GM12878 (cell line): ENCODE results near the gene ST7. TPM values are rescaled to one million over a fixed set of nuclear protein-coding genes. Genes with fewer than 3 reads are reported as not detected.
A peak's percentile ranks its signal among the peaks of the same experiment; 100 is the strongest.

Experiments
- ATF3 ChIP-seq: IDR thresholded peaks from 2 replicates; pipeline ENCODE4 v1.6.1; 2011; ENCODE audit warnings: low read depth, mild to moderate bottlenecking, low read length, moderate library complexity, borderline replicate concordance; ENCODE audit errors: extremely low read depth
- BACH1 ChIP-seq: fragments of 450-650 bp; IDR thresholded peaks from 2 replicates; pipeline ENCODE4 v1.6.1; 2017; ENCODE audit warnings: mild to moderate bottlenecking, borderline replicate concordance
- BHLHE40 ChIP-seq, 2 experiments: fragments of 450-650 bp in 1 of 2; IDR thresholded peaks; 2 replicates each; pipeline ENCODE4 v1.6.1; 2011 to 2017; ENCODE audit warnings: low read depth in 2 of 2, borderline replicate concordance in 1 of 2, improper control_type of control experiment in 1 of 2, low read length in 1 of 2, mild to moderate bottlenecking in 1 of 2
- BRCA1 ChIP-seq: IDR thresholded peaks from 2 replicates; pipeline ENCODE4 v1.6.1; 2011; ENCODE audit warnings: low read depth, low read length, improper control_type of control experiment
- CBFB ChIP-seq: IDR thresholded peaks from 2 replicates; pipeline ENCODE4 v1.6.1; 2016; ENCODE audit warnings: antibody characterized with exemption, low read depth
- CHD2 ChIP-seq: IDR thresholded peaks from 2 replicates; pipeline ENCODE4 v1.6.1; 2011; ENCODE audit warnings: low read depth, low read length, improper control_type of control experiment, borderline replicate concordance
- CUX1 ChIP-seq: IDR thresholded peaks from 2 replicates; pipeline ENCODE4 v1.6.1; 2012; ENCODE audit warnings: improper control_type of control experiment, low read depth, low read length; ENCODE audit not compliant: insufficient replicate concordance
- HDAC2 ChIP-seq: fragments of 200-600 bp; sonication (generic); IDR thresholded peaks from 2 replicates; pipeline ENCODE4 v1.6.1; 2017
- KDM1A ChIP-seq: fragments of 200-600 bp; sonication (generic); IDR thresholded peaks from 2 replicates; pipeline ENCODE4 v1.6.1; 2016; ENCODE audit warnings: borderline replicate concordance
- MAX ChIP-seq: IDR thresholded peaks from 2 replicates; pipeline ENCODE4 v1.6.1; 2012; ENCODE audit warnings: low read depth, low read length, improper control_type of control experiment
- NFXL1 ChIP-seq: fragments of 450-650 bp; IDR thresholded peaks from 2 replicates; pipeline ENCODE4 v1.6.1; 2017; ENCODE audit warnings: antibody characterized with exemption, mild to moderate bottlenecking, borderline replicate concordance
- NRF1 ChIP-seq: conservative IDR thresholded peaks from 2 replicates; pipeline ENCODE4 v1.6.1; 2011; ENCODE audit warnings: mild to moderate bottlenecking, low read depth, low read length, improper control_type of control experiment
- POU2F2 ChIP-seq: IDR thresholded peaks from 3 replicates; pipeline ENCODE4 v1.6.1; 2011; ENCODE audit warnings: low read depth, mild to moderate bottlenecking, low read length, borderline replicate concordance
- SMARCA5 ChIP-seq: fragments of 450-650 bp; IDR thresholded peaks from 2 replicates; pipeline ENCODE4 v1.6.1; 2017; ENCODE audit warnings: mild to moderate bottlenecking
- SP1 ChIP-seq: IDR thresholded peaks from one replicate; pipeline ENCODE4 v1.6.1; 2011; ENCODE audit warnings: low read depth, low read length
- SPI1 ChIP-seq: IDR thresholded peaks from 2 replicates; pipeline ENCODE4 v1.6.1; 2011; ENCODE audit warnings: low read depth, mild to moderate bottlenecking, low read length, moderate library complexity, borderline replicate concordance; ENCODE audit not compliant: insufficient read depth
- SREBF1 ChIP-seq: IDR thresholded peaks from 2 replicates; pipeline ENCODE4 v1.6.1; 2012; ENCODE audit warnings: mild to moderate bottlenecking, low read length
- STAT3 ChIP-seq: IDR thresholded peaks from 2 replicates; pipeline ENCODE4 v1.6.1; 2011; ENCODE audit warnings: low read depth, low read length, improper control_type of control experiment
- SUPT20H ChIP-seq: IDR thresholded peaks from 2 replicates; pipeline ENCODE4 v1.6.1; 2011; ENCODE audit warnings: low read depth, mild to moderate bottlenecking, low read length, moderate library complexity, borderline replicate concordance; ENCODE audit not compliant: control insufficient read depth
- TCF12 ChIP-seq: IDR thresholded peaks from 2 replicates; pipeline ENCODE4 v1.6.1; 2011; ENCODE audit warnings: low read depth, mild to moderate bottlenecking, low read length
- YBX1 ChIP-seq: fragments of 450-650 bp; IDR thresholded peaks from 2 replicates; pipeline ENCODE4 v1.6.1; 2016; ENCODE audit warnings: antibody characterized with exemption
- ZBTB33 ChIP-seq: fragments of 450-650 bp; IDR thresholded peaks from 2 replicates; pipeline ENCODE4 v1.6.1; 2017; ENCODE audit warnings: mild to moderate bottlenecking
- ZNF207 ChIP-seq: fragments of 450-650 bp; IDR thresholded peaks from 2 replicates; pipeline ENCODE4 v1.6.1; 2014; ENCODE audit warnings: antibody characterized with exemption, mild to moderate bottlenecking, borderline replicate concordance
- ZNF274 ChIP-seq: IDR thresholded peaks from one replicate; pipeline ENCODE4 v1.8.0; 2011; ENCODE audit not compliant: insufficient read length, insufficient read depth
- polyA plus RNA-seq, 11 experiments: library from polyadenylated mRNA; depleted of rRNA in 4 of 11; unstranded in 6 of 11; stranded (reverse) in 5 of 11; fragments of >200 nt; fragmentation: Nextera tagmentation in 4 of 11; fragmentation: Illumina TruSeq in 1 of 11; extraction: Ambion mirVana in 4 of 11; extraction: Trizol in 1 of 11; gene quantifications; 1 replicate in 1 of 11; 2 replicates in 10 of 11; pipeline versions ENCODE4 v1.2.1 to v1.2.3, GENCODE V29; 2011 to 2016; ENCODE audit warnings: inconsistent platforms in 2 of 11, missing spikeins in 2 of 11, low read depth in 1 of 11
- total RNA-seq, 4 experiments: library from RNA; depleted of rRNA in 3 of 4; stranded (reverse); fragments of >200 nt in 3 of 4; fragmentation: Illumina TruSeq in 1 of 4; extraction: Trizol in 1 of 4; gene quantifications; 2 replicates each; pipeline versions ENCODE4 v1.2.1 to v1.2.3, GENCODE V29; 2013 to 2021

ST7 gene
- total and polyA plus RNA-seq, 10 of the 15 experiments (the other 5 are each of a cell fraction or from before 2014, with no cell fraction given): 27.7 to 76.4 (median 53.6) TPM

GRCh38 chr7:117230276-117231046, 277.2 kb downstream of the ST7 start (continued):
- TF ChIP-seq MAX: no peak
- TF ChIP-seq BRCA1: no peak
- TF ChIP-seq NRF1: no peak
- no peak for TF ChIP-seq KDM1A
- TF ChIP-seq POU2F2: peak; percentile 20; the same call in 1 of the 3 replicates
- no peak for TF ChIP-seq ZNF207
- no peak for TF ChIP-seq ATF3
- peak; percentile 57; the same call in 1 of the 2 replicates for TF ChIP-seq BACH1
- TF ChIP-seq CUX1: peak; percentile 92
- TF ChIP-seq SPI1: 0 out of 2 replicates have a peak, but pooled peaks have one; percentile 2
- no peak for TF ChIP-seq HDAC2
- TF ChIP-seq YBX1: peak; percentile 81; the same call in 1 of the 2 replicates
- TF ChIP-seq SMARCA5: no peak
- no peak for TF ChIP-seq SUPT20H
- peak; percentile 59; the same call in 1 of the 2 replicates for TF ChIP-seq TCF12
- peak; percentile 67 for TF ChIP-seq CBFB
- no peak for TF ChIP-seq NFXL1
- TF ChIP-seq CHD2: peak; percentile 63; the same call in 1 of the 2 replicates
- no peak for TF ChIP-seq ZBTB33
- TF ChIP-seq ZNF274: no peak
- TF ChIP-seq SREBF1: no peak
- no peak for TF ChIP-seq STAT3
- no peak for TF ChIP-seq SP1
- TF ChIP-seq BHLHE40 (IDR thresholded peaks at IDR 0.05; ENCODE audit: borderline replicate concordance in 1 of 2, low read depth in 2 of 2, low read length in 1 of 2): peak; percentile 32 to 43; a peak in 3 of 4 replicates
